Measurements from ENCODE around the gene N4BP3. TPM values are rescaled to one million over a fixed set of nuclear protein-coding genes. Genes with fewer than 3 reads are reported as not detected.

Gene N4BP3
- total RNA-seq, 4 donors from 2014 or later = 1.2 to 4.8 (median 1.3) TPM

- no peak for ATAC-seq
These were observed 32.5 kb upstream of the N4BP3 start for GRCh38 chr5:178080618-178081410.

GRCh38 chr5:178081571-178082243 lies 31.6 kb upstream of the N4BP3 start:
- Histone ChIP-seq H3K27me3 (peaks cover 47% of the 10 kb centered on the region), H3K36me3 (no peaks in the 10 kb centered on the region), H3K4me1 (no peaks in the 10 kb centered on the region), H3K4me3 (no peak overlapping the region), H3K9me3 (no peaks in the 10 kb centered on the region), H3K27ac (no peak overlapping the region)
- TF ChIP-seq CTCF (IDR thresholded peaks at IDR 0.05) (no peak), POLR2A (IDR thresholded peaks at IDR 0.05) (no peak), EP300 (IDR thresholded peaks at IDR 0.05) (no peak), POLR2AphosphoS5 (IDR thresholded peaks at IDR 0.05) (no peak)
- ATAC-seq = no peak
- WGBS, 2 donors (ENCODE audit: low coverage in 1 of 2) = 57 to 68% methylated on average over 3 to 9 of the region's 12 CpGs

More at GRCh38 chr5:178080618-178081410, 32.5 kb upstream of the N4BP3 start:
- no peak for TF ChIP-seq POLR2A (IDR thresholded peaks at IDR 0.05)
- TF ChIP-seq POLR2AphosphoS5 (IDR thresholded peaks at IDR 0.05) = no peak
- TF ChIP-seq EP300 (IDR thresholded peaks at IDR 0.05) = no peak
- TF ChIP-seq CTCF (IDR thresholded peaks at IDR 0.05) = no peak
- H3K36me3 ChIP-seq = no peaks in the 10 kb centered on the region
- no peaks in the 10 kb centered on the region for H3K4me1 ChIP-seq
- H3K27me3 ChIP-seq = peaks cover 48% of the 10 kb centered on the region
- H3K4me3 ChIP-seq = no peak overlapping the region
- 50 to 81% methylated on average over 6 to 9 of the region's 9 CpGs for WGBS, 2 donors (ENCODE audit: low coverage in 1 of 2)
- no peak overlapping the region for H3K27ac ChIP-seq
- no peaks in the 10 kb centered on the region for H3K9me3 ChIP-seq

DNA sequence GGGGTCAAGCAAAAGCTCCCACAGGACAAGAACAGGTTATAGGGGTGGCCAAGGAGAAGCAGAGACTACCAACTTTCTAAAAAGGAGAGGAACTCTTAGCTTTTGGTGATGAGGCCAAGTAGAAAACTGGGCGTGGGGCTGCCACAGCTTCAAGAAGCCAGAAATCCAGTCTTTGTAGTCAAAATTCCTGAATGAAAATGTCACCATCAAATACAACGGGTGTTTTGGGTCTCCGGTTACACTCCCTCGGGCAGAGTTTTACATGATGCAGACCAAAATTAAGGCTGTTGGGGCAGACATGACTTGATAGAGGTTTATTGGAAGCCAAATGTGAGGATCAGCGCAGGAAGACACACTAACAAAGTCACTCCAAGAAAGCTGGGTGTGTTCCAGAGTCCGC lies 29.4 kb upstream of the N4BP3 start:
- Histone ChIP-seq H3K9me3 (no peaks in the 10 kb centered on the region), H3K27ac (no peak overlapping the region), H3K36me3 (no peaks in the 10 kb centered on the region), H3K27me3 (peaks cover 61% of the 10 kb centered on the region), H3K4me1 (no peaks in the 10 kb centered on the region), H3K4me3 (no peak overlapping the region)
- no peak for ATAC-seq
- 63 to 78% methylated on average over 5 to 6 of the region's 6 CpGs for WGBS, 2 donors (ENCODE audit: low coverage in 1 of 2)
- no peak for TF ChIP-seq POLR2AphosphoS5 (IDR thresholded peaks at IDR 0.05)
- TF ChIP-seq CTCF (IDR thresholded peaks at IDR 0.05) = no peak
- TF ChIP-seq EP300 (IDR thresholded peaks at IDR 0.05) = no peak
- TF ChIP-seq POLR2A (IDR thresholded peaks at IDR 0.05) = no peak

GRCh38 chr5:178085316-178085715 lies 28.0 kb upstream of the N4BP3 start:
- peaks cover 64% of the 10 kb centered on the region for H3K27me3 ChIP-seq
- no peak overlapping the region for H3K27ac ChIP-seq
- TF ChIP-seq POLR2A (IDR thresholded peaks at IDR 0.05) (no peak), EP300 (IDR thresholded peaks at IDR 0.05) (no peak), POLR2AphosphoS5 (IDR thresholded peaks at IDR 0.05) (no peak), CTCF (IDR thresholded peaks at IDR 0.05) (no peak)
- no peak for ATAC-seq
- H3K4me1 ChIP-seq = no peaks in the 10 kb centered on the region
- no peaks in the 10 kb centered on the region for H3K9me3 ChIP-seq
- no peaks in the 10 kb centered on the region for H3K36me3 ChIP-seq
- WGBS, 2 donors (ENCODE audit: low coverage in 1 of 2) = 40 to 50% methylated on average over 2 to 6 of the region's 6 CpGs
- H3K4me3 ChIP-seq = no peak overlapping the region
